Stimulated activated CD8-positive, alpha-beta memory T cell treated with anti-CD3 and anti-CD28 coated beads, Interleukin-12 subunit alpha, Interleukin-12 subunit beta, amount 100 ng/mL, for 1 hour (primary cell): ENCODE data around the gene URI1.

Experiments
- DNase-seq: peaks from one replicate; pipeline ENCODE4 v3.0.0-alpha.2; 2020; ENCODE audit warnings: low read depth

Gene URI1

GRCh38 chr19:30059741-30060457, 117.9 kb downstream of the URI1 start:
- DNase-seq, result no peak

- no peak for DNase-seq
Observed at GRCh38 chr19:30060531-30061222, 118.6 kb downstream of the URI1 start.

- DNase-seq, result no peak
Observed at GRCh38 chr19:30061223-30062064, 119.4 kb downstream of the URI1 start.

- no peak for DNase-seq
Observed at GRCh38 chr19:30062065-30062906, 120.2 kb downstream of the URI1 start.

- DNase-seq, result no peak
Observed at GRCh38 chr19:30062907-30063649, 121.0 kb downstream of the URI1 start.

- DNase-seq, result no peak
Observed at GRCh38 chr19:30063650-30064347, 121.8 kb downstream of the URI1 start.

- no peak for DNase-seq
Observed at GRCh38 chr19:30064348-30064699, 122.3 kb downstream of the URI1 start.

- DNase-seq, result no peak
Observed at GRCh38 chr19:30064771-30065494, 122.9 kb downstream of the URI1 start.

GRCh38 chr19:30065680-30066606, 123.9 kb downstream of the URI1 start:
- no peak for DNase-seq
